ENCODE measurements around the gene TICRR.

The TICRR gene

GRCh38 chr15:89630260-89630659 lies 55.0 kb downstream of the TICRR start:
- FAIRE-seq, result no peak

- no peak for FAIRE-seq
Observed at GRCh38 chr15:89630974-89631901, 56.0 kb downstream of the TICRR start.

GRCh38 chr15:89631902-89632264 lies 56.6 kb downstream of the TICRR start:
- FAIRE-seq, result no peak

- no peak for FAIRE-seq
Observed at GRCh38 chr15:89632563-89633430, 57.5 kb downstream of the TICRR start.

- FAIRE-seq, result no peak
Observed at GRCh38 chr15:89633585-89633984, 58.3 kb downstream of the TICRR start.

GRCh38 chr15:89640245-89640644 lies 65.0 kb downstream of the TICRR start:
- FAIRE-seq, result no peak

GRCh38 chr15:89641053-89641452 lies 65.8 kb downstream of the TICRR start:
- no peak for FAIRE-seq

GRCh38 chr15:89642106-89642505 lies 66.8 kb downstream of the TICRR start:
- FAIRE-seq, result no peak

- FAIRE-seq, result no peak
Observed at GRCh38 chr15:89645680-89646079, 70.4 kb downstream of the TICRR start.

- FAIRE-seq, result no peak
Observed at GRCh38 chr15:89646416-89647141, 71.3 kb downstream of the TICRR start.

GRCh38 chr15:89647191-89647851 lies 72.1 kb downstream of the TICRR start:
- FAIRE-seq, result no peak

- FAIRE-seq, result no peak
Observed at GRCh38 chr15:89648106-89649012, 73.1 kb downstream of the TICRR start.

GRCh38 chr15:89649013-89649625 lies 73.8 kb downstream of the TICRR start:
- FAIRE-seq, result no peak

GRCh38 chr15:89649716-89650115 lies 74.4 kb downstream of the TICRR start:
- no peak for FAIRE-seq

GRCh38 chr15:89652131-89652530 lies 76.9 kb downstream of the TICRR start:
- no peak for FAIRE-seq

- no peak for FAIRE-seq
Observed at GRCh38 chr15:89652666-89653065, 77.4 kb downstream of the TICRR start.

- FAIRE-seq, result no peak
Observed at GRCh38 chr15:89653578-89653977, 78.3 kb downstream of the TICRR start.

- no peak for FAIRE-seq
Observed at GRCh38 chr15:89654301-89654761, 79.1 kb downstream of the TICRR start.

GRCh38 chr15:89654847-89655805 lies 79.9 kb downstream of the TICRR start, which contains the start of gene KIF7:
KIF7 (minus strand) TSS chr15:89655467; CDS start chr15:89652930, 2,537 bp downstream.
- FAIRE-seq, result no peak

Measured in endometrium (tissue), 2 donors.